ENCODE results near the gene MGP. TPM values are rescaled to one million over a fixed set of nuclear protein-coding genes. Genes with fewer than 3 reads are reported as not detected.

MGP gene
- polyA plus RNA-seq, 1 donor from 2014 or later = 0.90 TPM

GRCh38 chr12:14833952-14834351 lies 51.7 kb downstream of the MGP start:
- Histone ChIP-seq H3K36me3 (ENCODE audit: insufficient read depth, low read length) (no peaks in the 10 kb centered on the region), H3K9me2 (ENCODE audit: insufficient read depth, low read length) (no peaks in the 10 kb centered on the region), H3K9me3 (ENCODE audit: low read length) (no peaks in the 10 kb centered on the region), H3K9ac (ENCODE audit: low read length) (no peak overlapping the region), H2AFZ (ENCODE audit: low read depth, low read length) (no peak overlapping the region), H3K4me2 (ENCODE audit: low read length) (no peak overlapping the region), H4K20me1 (ENCODE audit: insufficient read depth) (no peaks in the 10 kb centered on the region), H3K79me2 (replicated peaks; ENCODE audit: insufficient read depth, low read length) (no peaks in the 10 kb centered on the region), H3K27ac (ENCODE audit: low read length) (no peak overlapping the region), H3F3A (ENCODE audit: insufficient read depth, low read length, poor library complexity, severe bottlenecking) (no peaks in the 10 kb centered on the region), H3K4me3 (ENCODE audit: low read length) (no peak overlapping the region), H3K27me3 (ENCODE audit: insufficient read depth, low read depth, low read length) (no peaks in the 10 kb centered on the region)
- TF ChIP-seq TAF1 (IDR thresholded peaks at IDR 0.05; ENCODE audit: low read depth) (no peak), POLR2AphosphoS5 (IDR thresholded peaks at IDR 0.05) (no peak), CTCF (IDR thresholded peaks at IDR 0.05; ENCODE audit: poor library complexity, severe bottlenecking) (no peak), EZH2 (IDR thresholded peaks at IDR 0.05; ENCODE audit: borderline replicate concordance, insufficient read depth, low read length, poor library complexity, severe bottlenecking) (no peak), EP300 (conservative IDR thresholded peaks at IDR 0.05; ENCODE audit: poor library complexity, severe bottlenecking) (no peak), RAD21 (conservative IDR thresholded peaks at IDR 0.05) (no peak), SMC3 (conservative IDR thresholded peaks at IDR 0.05; ENCODE audit: poor library complexity) (no peak), MXI1 (conservative IDR thresholded peaks at IDR 0.05; ENCODE audit: poor library complexity, severe bottlenecking) (no peak)
- TF ChIP-seq, protein P1, sequence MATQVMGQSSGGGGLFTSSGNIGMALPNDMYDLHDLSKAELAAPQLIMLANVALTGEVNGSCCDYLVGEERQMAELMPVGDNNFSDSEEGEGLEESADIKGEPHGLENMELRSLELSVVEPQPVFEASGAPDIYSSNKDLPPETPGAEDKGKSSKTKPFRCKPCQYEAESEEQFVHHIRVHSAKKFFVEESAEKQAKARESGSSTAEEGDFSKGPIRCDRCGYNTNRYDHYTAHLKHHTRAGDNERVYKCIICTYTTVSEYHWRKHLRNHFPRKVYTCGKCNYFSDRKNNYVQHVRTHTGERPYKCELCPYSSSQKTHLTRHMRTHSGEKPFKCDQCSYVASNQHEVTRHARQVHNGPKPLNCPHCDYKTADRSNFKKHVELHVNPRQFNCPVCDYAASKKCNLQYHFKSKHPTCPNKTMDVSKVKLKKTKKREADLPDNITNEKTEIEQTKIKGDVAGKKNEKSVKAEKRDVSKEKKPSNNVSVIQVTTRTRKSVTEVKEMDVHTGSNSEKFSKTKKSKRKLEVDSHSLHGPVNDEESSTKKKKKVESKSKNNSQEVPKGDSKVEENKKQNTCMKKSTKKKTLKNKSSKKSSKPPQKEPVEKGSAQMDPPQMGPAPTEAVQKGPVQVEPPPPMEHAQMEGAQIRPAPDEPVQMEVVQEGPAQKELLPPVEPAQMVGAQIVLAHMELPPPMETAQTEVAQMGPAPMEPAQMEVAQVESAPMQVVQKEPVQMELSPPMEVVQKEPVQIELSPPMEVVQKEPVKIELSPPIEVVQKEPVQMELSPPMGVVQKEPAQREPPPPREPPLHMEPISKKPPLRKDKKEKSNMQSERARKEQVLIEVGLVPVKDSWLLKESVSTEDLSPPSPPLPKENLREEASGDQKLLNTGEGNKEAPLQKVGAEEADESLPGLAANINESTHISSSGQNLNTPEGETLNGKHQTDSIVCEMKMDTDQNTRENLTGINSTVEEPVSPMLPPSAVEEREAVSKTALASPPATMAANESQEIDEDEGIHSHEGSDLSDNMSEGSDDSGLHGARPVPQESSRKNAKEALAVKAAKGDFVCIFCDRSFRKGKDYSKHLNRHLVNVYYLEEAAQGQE (IDR thresholded peaks at IDR 0.05; ENCODE audit: borderline replicate concordance) = no peak

DNA sequence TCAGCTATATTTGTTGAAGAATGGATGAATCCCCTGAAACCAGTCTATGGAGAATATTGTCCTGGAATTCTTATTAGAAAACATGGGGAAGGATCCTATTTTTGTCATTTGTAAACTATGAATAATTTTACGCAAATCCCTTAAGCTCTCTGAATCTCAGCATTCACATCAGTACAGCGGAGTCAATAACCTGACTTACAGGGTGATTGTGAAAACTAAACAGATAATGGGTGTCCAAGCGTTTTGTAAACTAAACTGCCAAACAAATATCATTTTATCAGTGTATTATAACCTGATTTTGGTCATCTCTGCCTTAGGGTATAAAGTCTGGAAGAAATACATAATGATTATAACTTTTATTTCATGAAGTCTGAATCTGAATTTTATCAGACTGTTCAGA lies 52.3 kb downstream of the MGP start:
- H3K4me3 ChIP-seq (ENCODE audit: low read length) = no peak overlapping the region
- H3K36me3 ChIP-seq (ENCODE audit: insufficient read depth, low read length) = no peaks in the 10 kb centered on the region
- no peaks in the 10 kb centered on the region for H3K79me2 ChIP-seq (replicated peaks; ENCODE audit: insufficient read depth, low read length)
- no peaks in the 10 kb centered on the region for H3K9me2 ChIP-seq (ENCODE audit: insufficient read depth, low read length)
- TF ChIP-seq MXI1 (conservative IDR thresholded peaks at IDR 0.05; ENCODE audit: poor library complexity, severe bottlenecking) (no peak), EP300 (conservative IDR thresholded peaks at IDR 0.05; ENCODE audit: poor library complexity, severe bottlenecking) (no peak), SMC3 (conservative IDR thresholded peaks at IDR 0.05; ENCODE audit: poor library complexity) (no peak), RAD21 (conservative IDR thresholded peaks at IDR 0.05) (no peak), POLR2AphosphoS5 (IDR thresholded peaks at IDR 0.05) (no peak), CTCF (IDR thresholded peaks at IDR 0.05; ENCODE audit: poor library complexity, severe bottlenecking) (no peak), TAF1 (IDR thresholded peaks at IDR 0.05; ENCODE audit: low read depth) (no peak), EZH2 (IDR thresholded peaks at IDR 0.05; ENCODE audit: borderline replicate concordance, insufficient read depth, low read length, poor library complexity, severe bottlenecking) (no peak)
- TF ChIP-seq, protein P1 (IDR thresholded peaks at IDR 0.05; ENCODE audit: borderline replicate concordance) = no peak
- H3F3A ChIP-seq (ENCODE audit: insufficient read depth, low read length, poor library complexity, severe bottlenecking) = no peaks in the 10 kb centered on the region
- H3K9ac ChIP-seq (ENCODE audit: low read length) = no peak overlapping the region
- no peaks in the 10 kb centered on the region for H3K27me3 ChIP-seq (ENCODE audit: insufficient read depth, low read depth, low read length)
- H2AFZ ChIP-seq (ENCODE audit: low read depth, low read length) = no peak overlapping the region
- no peak overlapping the region for H3K4me2 ChIP-seq (ENCODE audit: low read length)
- no peaks in the 10 kb centered on the region for H4K20me1 ChIP-seq (ENCODE audit: insufficient read depth)
- H3K9me3 ChIP-seq (ENCODE audit: low read length) = no peaks in the 10 kb centered on the region
- H3K27ac ChIP-seq (ENCODE audit: low read length) = no peak overlapping the region
